KOPT-K1 (cell line): ENCODE data around the gene PLD6.
"Not testable (repeated sequence)": the region's sequence is repeated elsewhere in the genome, so short reads cannot be mapped to it uniquely, and the experiment has no call there.

ENCODE experiments used
- H3K27ac ChIP-seq: fragments of 200-600 bp; sonication (generic); 2 replicates; pipeline ENCODE4 v1.5.1; 2016; ENCODE audit warnings: antibody characterized with exemption, mild to moderate bottlenecking, low read depth, low read length; ENCODE audit not compliant: poor library complexity, severe bottlenecking
- H3K36me3 ChIP-seq: fragments of 200-600 bp; sonication (generic); 2 replicates; pipeline ENCODE4 v1.5.1; 2017; ENCODE audit warnings: antibody characterized with exemption, mild to moderate bottlenecking, low read length, moderate library complexity; ENCODE audit not compliant: insufficient read depth
- H3K9me3 ChIP-seq: fragments of 200-600 bp; sonication (generic); 2 replicates; pipeline ENCODE4 v1.5.1; 2017; ENCODE audit warnings: antibody characterized with exemption, low read length, mild to moderate bottlenecking; ENCODE audit not compliant: insufficient read depth, poor library complexity, severe bottlenecking

Gene PLD6

DNA sequence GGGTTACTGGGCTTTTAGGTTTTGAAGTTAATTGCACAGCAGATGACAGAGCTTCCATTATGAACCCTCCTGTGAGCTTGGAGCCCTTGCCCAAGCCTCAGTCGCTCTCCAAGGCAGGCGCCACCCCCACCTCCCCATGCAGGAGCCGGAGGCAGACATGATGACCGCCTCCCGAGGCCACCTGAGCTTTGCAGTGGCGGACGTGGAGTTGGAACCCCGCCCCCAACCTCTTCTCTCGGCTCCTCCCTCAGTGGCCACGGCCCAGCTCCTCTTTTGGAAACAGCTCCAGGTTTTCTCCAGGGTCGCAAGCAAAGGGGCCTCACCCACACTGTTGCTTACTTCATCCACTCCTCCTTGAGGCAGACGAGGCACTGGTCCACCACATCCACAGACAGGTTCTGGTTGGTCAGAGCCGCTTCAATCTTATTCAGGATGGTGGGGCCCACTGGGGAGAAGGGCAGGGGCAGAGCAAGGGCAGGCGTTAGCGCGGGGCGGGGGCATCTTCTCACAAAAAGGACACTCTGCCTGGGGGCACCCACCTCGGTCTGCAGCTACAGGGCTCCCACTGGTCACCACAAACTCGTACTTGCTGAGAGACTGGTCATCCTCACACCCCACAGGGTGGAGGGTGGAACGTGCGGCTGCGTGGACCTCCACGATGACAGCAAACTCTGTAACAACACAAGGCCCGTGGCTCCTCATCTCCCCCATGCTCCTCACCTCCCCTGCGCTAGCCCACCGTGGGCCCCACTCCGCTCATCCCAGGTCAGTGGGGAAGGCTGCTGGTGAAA is 8.7 kb upstream of the PLD6 start:
- H3K36me3 ChIP-seq = peaks cover 71% of the 10 kb centered on the region
- H3K27ac ChIP-seq = no peak overlapping the region
- H3K9me3 ChIP-seq = no peaks in the 10 kb centered on the region

DNA sequence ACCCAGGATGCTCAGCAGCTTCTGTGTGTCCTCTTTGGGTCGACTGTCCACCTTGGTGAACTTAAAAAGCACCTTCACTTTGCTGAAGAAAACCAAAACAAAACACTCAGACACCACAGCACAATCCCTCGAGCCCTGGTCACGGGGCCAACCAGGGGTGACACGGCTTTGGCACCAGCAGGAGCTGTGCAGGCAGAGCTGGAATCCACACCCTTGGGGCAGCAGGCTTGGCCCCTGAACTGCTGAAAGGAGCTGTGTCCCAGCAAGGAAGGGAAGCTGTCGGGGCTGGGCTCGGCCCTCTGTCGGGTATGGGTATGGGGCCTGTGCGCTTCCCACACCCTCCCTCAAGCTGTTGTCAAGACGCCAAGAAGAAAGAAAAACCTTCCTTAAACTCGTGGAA is 7.6 kb upstream of the PLD6 start:
- Histone ChIP-seq H3K36me3 (peaks cover 66% of the 10 kb centered on the region), H3K9me3 (no peaks in the 10 kb centered on the region), H3K27ac (no peak overlapping the region)

DNA sequence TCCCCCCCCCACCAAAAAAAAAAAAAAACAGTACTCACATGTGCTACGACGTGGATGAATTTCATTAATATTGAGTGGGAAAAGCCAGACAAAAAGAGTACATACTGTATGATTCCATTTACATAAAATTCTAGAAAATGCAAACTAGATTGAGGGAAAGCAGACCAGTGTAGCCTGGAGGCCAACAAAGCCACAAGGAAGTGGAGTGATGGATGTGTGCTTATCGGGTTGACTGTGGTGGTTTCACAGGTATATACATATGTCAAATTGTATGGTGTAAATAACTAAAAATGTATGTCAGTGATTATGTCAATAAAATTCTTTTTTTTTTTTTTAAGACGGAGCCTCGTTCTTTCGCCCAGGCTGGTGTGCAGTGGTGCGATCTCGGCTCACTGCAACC is 1.9 kb upstream of the PLD6 start:
- H3K9me3 ChIP-seq = no peaks in the 10 kb centered on the region
- H3K36me3 ChIP-seq = peaks cover 14% of the 10 kb centered on the region
- H3K27ac ChIP-seq = no peak overlapping the region

DNA sequence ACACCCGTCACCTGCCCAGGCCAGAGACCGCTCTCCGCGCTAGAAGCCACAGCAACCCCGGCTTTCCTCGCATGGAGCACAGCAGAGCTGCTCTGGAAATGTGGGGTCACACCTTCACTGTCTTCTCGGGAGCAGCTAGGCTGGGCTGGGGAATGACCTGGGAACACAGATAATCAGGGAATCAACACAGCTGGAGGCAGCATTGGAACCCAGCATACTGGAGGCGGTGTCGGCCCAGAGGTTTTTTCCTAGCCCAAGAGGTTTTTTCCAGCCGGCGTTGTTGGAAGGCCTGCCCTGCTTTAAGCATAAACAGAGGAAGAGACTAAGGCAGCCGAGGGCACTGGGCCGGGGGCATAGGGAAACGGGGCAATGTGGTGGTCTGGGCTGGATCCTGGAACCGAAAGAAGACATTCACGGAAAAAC is 791 bp upstream of the PLD6 start:
- no peak overlapping the region for H3K27ac ChIP-seq
- no peaks in the 10 kb centered on the region for H3K9me3 ChIP-seq
- H3K36me3 ChIP-seq = peaks cover 7% of the 10 kb centered on the region; the same call in 1 of the 2 replicates

DNA sequence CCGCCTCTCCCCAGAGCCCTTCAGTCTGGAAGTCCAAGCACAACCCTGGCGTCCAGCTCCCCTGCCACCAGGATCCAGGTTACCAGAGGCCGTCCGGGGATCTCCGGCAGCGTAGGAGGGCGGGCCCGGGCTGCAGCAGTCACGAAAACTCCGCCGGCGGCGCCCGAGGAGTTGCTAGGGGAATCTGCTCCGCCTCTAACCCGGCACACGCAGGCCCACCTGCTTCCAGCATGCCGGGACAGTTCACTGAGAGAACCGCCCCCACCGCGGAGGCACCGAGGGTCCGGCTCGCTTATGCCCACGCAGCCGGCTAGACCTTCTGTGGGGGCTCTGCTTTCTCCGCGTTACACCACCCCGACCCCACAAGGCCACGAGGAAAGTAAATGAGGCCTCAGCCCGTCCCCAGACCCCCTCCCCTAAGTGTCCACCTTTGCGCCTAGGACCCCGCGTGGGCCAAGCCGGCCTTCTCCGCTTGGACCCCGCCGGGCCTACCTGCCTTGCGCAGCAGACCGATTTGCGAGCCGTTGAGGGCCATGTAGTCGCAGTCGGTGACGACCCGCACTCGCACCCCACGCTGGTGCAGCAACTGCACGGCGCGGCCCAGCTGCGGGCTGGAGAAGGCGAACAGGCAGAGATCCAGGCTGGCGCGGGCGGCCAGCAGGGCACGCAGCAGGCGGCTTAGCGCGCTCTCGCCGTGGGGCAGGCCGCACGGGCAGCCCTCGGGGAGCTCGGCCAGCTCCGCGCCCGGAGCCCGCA is 587 bp downstream of the PLD6 start:
- H3K9me3 ChIP-seq = no peaks in the 10 kb centered on the region
- no peak overlapping the region for H3K27ac ChIP-seq
- H3K36me3 ChIP-seq = no peaks in the 10 kb centered on the region

DNA sequence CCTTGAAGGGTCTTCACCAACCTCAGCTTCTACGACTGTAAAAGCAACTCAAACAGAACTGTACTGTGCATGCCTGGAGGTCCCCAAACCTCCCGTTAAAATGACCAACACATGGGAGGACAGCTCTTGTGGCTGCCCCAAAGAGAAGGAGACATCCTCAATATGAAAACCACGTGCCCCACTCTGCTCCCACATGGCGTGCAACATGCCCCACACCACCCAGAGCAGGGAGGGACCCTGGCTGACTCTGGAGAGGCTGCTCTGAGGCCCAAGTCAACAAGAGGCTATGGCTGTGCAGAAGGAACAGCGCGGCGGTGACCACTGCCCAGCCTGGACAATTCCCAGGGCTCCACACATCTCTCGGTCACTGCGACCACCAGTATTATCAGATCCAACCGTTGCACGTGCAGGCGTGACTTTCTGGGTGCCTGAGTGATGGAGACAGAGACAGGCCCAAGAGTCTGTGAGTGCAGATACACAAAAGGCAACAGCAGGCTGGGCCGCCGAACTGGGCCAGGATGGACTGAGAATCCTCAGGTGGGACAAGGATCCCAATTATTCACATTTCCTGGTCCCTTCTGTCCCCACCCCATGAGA is 1.4 kb downstream of the PLD6 start:
- Histone ChIP-seq H3K36me3 (no peaks in the 10 kb centered on the region), H3K27ac (no peak overlapping the region), H3K9me3 (no peaks in the 10 kb centered on the region)

DNA sequence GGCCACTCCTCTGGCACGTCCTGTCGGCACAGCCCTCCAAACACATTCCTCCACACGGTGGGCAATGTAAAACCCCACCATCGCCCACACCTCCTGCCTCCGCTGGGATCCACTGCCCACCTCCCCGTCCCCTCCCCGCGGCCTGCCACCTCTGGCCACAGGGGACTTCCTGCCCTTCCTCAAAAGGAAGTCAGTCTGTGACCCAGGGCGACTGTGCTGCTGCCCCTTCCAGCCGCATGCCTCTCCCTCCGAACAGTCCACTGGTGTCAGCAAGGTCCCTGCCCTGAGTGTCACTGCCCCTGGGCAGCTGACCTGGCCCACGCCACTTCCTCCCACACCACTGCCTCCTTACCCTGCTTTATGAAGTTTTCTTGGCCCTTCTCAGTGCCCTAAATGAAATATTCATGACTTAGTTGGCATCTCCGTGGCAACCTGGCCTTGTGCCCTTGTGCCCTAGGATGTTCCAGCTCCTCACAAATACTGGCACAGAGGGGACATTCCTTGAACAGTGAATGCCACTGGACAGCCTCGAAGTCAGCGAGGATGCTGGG is 2.0 kb downstream of the PLD6 start:
- Histone ChIP-seq H3K27ac (no peak overlapping the region), H3K36me3 (no peaks in the 10 kb centered on the region), H3K9me3 (no peaks in the 10 kb centered on the region)

DNA sequence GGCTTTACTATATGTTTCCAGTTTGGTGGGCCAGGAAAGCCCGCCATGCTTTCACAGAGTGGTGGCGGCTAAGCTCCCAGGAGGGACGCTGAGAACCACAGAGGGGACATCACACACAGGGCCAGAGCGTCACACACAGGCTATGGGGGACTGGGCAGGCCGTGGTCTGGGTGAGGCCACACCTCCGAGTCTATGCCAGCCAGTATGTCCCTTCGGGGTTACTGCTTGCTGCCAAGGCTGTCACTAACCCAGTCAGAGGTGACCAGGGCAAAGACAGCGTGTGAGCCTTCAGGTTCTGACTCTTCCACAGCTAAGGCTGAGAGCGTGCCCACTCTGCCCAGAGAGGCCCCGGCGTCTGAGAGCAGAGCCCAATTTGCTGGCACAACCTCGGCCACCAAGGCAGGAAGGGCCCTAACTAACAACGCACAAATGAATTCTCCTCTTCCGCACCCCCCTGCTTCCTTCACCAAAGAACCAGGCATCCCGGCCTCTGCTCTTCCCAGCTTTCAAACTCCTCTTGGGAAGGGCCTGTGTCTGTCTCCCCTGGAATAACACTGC is 2.9 kb downstream of the PLD6 start:
- Histone ChIP-seq H3K9me3 (no peaks in the 10 kb centered on the region), H3K36me3 (no peaks in the 10 kb centered on the region), H3K27ac (no peak overlapping the region)

DNA sequence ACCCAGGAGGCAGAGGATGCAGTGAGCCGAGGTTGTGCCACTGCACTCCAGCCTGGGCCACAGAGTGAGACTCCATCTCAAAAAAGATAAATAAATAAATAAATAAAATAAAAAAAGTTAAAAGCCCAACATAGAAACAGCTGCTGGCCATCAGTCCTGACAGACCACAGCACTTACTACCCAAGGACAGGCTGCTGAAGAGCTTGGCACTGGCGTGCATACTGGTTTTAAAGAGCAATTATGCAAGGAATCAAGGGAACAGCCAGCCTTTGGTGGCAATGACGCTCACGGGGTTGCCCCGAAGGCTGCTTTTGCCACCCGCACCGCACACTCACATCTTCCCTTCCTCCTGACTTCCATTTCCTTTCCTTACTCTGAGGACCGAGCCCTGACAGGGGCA is 4.2 kb downstream of the PLD6 start:
- Histone ChIP-seq H3K27ac (no peak overlapping the region), H3K36me3 (no peaks in the 10 kb centered on the region), H3K9me3 (no peaks in the 10 kb centered on the region)

DNA sequence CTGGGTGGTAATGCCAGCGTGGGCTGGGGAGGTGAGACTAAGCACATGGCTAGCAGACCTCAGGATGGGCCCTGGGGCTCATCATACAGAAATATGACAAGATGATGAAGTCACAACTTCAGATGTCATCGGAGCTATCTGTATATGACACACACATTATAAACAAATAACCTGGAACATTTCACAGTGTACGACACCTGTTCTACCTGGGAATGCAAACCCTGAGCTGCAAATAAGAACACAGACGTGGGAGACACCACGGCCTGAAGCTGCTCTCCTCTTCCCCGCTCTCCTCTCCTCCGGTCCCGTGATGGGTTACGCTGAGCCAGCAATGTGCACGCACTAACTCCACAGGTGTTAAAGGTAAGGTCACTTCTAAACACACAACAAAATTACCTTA is 4.9 kb downstream of the PLD6 start:
- H3K36me3 ChIP-seq = no peaks in the 10 kb centered on the region
- no peaks in the 10 kb centered on the region for H3K9me3 ChIP-seq
- no peak overlapping the region for H3K27ac ChIP-seq

DNA sequence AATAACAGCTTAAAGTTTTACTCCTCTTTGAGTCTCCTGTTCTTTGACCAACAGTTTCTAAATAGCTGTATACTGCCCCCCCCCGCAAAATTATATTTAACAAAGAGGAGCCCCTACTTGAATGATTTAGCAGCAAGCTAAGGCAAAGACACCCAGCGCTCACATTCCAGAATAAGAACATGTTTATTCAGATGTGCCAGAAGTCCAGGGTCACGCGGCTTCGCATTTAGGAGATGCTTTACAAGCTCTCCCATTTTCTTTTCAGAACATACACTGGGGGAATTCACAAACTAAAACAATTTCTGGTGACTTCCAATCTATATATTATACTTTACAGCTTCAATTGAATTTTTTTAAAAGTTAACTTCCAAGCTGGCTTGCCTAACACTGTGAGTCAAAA is 5.3 kb downstream of the PLD6 start:
- no peaks in the 10 kb centered on the region for H3K36me3 ChIP-seq
- H3K9me3 ChIP-seq = no peaks in the 10 kb centered on the region
- no peak overlapping the region for H3K27ac ChIP-seq

DNA sequence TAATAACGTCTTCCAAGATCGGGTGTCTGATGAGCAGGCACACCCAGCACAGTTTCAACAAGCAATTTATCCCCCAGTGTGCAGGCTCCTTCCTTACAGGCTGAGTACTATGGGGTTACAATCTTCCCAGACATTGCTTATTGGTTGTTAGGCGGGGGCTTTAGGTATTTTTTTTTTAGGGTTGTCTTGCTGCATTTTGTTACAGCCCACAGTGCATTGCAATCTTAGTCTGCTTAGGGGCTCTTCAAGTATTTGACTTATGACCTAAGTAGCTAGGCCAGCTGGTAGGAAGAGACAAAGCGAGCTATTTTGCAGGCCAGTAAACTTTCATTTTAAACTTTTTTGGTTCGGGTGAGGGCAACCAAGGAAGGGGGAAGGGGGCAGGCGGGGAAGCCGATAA is 5.8 kb downstream of the PLD6 start:
- Histone ChIP-seq H3K36me3 (no peaks in the 10 kb centered on the region), H3K27ac (no peak overlapping the region), H3K9me3 (no peaks in the 10 kb centered on the region)

DNA sequence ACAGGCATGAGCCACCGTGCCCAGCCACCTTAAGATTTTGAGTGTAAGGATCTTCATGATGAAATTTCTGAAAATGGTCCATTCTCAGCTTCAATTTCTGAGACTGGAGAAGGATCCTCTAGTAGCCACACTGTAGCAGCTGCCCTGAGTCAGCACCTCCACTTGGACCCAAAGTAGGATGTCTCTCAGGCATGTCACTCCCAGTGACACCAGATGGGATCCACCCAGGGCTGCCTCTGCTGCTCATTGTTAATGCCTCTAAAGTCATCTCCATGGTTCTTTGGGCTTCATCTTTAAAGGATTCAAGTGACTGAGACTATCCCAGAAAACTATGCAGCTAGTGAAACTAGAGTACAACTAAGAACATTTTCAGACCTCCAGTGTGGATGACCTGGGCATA is 7.9 kb downstream of the PLD6 start:
- Histone ChIP-seq H3K36me3 (no peaks in the 10 kb centered on the region), H3K9me3 (no peaks in the 10 kb centered on the region), H3K27ac (no peak overlapping the region)

DNA sequence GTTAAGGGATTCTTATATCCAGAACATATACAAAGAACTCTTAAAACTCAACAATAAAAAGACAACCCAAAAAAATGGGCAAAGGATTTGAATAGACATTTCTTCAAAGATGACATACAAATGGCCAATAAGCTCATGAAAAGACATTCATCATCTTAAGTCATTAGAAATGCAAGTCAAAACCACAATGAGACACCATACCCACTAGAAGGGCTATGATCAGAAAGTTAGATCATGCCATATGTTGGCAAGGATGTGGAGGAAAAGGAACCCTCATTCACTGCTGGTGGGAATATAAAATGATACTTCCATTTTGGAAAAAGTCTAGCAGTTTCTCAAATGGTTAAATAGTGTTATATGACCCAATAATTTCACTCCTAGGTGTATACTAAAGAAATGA is 9.4 kb downstream of the PLD6 start:
- no peaks in the 10 kb centered on the region for H3K9me3 ChIP-seq
- no peak overlapping the region for H3K27ac ChIP-seq
- H3K36me3 ChIP-seq = no peaks in the 10 kb centered on the region

DNA sequence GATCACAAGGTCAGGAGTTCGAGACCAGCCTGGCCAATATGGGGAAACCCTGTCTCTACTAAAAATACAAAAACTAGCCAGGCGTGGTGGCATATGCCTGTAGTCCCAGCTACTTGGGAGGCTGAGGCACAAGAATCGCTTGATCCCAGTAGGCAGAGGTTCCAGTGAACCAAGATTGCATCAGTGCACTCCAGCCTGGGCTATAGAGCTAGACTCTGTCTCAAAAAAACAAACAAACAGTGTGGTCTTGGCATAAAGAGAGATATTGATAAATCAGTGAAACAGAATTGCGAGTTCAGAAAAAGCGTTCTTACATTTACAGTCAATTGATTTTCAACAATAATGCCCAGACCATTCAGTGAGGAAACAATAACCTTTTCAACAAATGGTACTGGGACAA is 10.7 kb downstream of the PLD6 start:
- H3K36me3 ChIP-seq, H3K9me3 ChIP-seq, H3K27ac ChIP-seq: not testable (repeated sequence)
